ENCODE data around the gene SOHLH2.

The SOHLH2 gene

GRCh38 chr13:36131222-36131930 is 83.0 kb downstream of the SOHLH2 start, which contains the start of gene DCLK1:
DCLK1 (minus strand) TSS chr13:36131382.
- DNase-seq, result no peak
- Histone ChIP-seq H3K79me2 (ENCODE audit: insufficient read depth, low read length) (no peaks in the 10 kb centered on the region), H4K20me1 (ENCODE audit: insufficient read depth, low read length) (no peaks in the 10 kb centered on the region), H3K27ac (ENCODE audit: low read length) (no peak within 1 kb of the TSS), H3K27me3 (ENCODE audit: insufficient read depth, low read length, poor library complexity) (no peaks in the 10 kb centered on the region), H2AFZ (ENCODE audit: low read depth, low read length) (no peak within 1 kb of the TSS), H3K36me3 (ENCODE audit: insufficient read depth, low read length) (no peaks in the 10 kb centered on the region), H3K9me3 (ENCODE audit: insufficient read depth, low read length, severe bottlenecking) (peaks cover 3% of the 10 kb centered on the region), H3K9ac (ENCODE audit: low read depth, low read length) (no peak within 1 kb of the TSS), H3K4me2 (ENCODE audit: insufficient read depth, low read length) (no peak within 1 kb of the TSS), H3K4me3 (ENCODE audit: low read depth in 1 of 2, low read length in 2 of 2) (no peak within 1 kb of the TSS), H3K4me1 (ENCODE audit: insufficient read depth, low read length) (no peaks in the 10 kb centered on the region)
- ATAC-seq (ENCODE audit: insufficient read depth, low read depth), result no peak
- TF ChIP-seq CTCF (IDR thresholded peaks at IDR 0.05; ENCODE audit: borderline replicate concordance, extremely low read depth, low read length, poor library complexity, severe bottlenecking) (no peak), EZH2 (IDR thresholded peaks at IDR 0.05; ENCODE audit: borderline replicate concordance, low read depth, low read length, severe bottlenecking) (no peak)

- H3K79me2 ChIP-seq (ENCODE audit: insufficient read depth, low read length), result no peaks in the 10 kb centered on the region
- H3K4me3 ChIP-seq (ENCODE audit: low read depth in 1 of 2, low read length in 2 of 2), result no peak overlapping the region
- no peaks in the 10 kb centered on the region for H3K36me3 ChIP-seq (ENCODE audit: insufficient read depth, low read length)
- H2AFZ ChIP-seq (ENCODE audit: low read depth, low read length), result no peak overlapping the region
- H3K4me2 ChIP-seq (ENCODE audit: insufficient read depth, low read length), result no peak overlapping the region
- no peaks in the 10 kb centered on the region for H3K4me1 ChIP-seq (ENCODE audit: insufficient read depth, low read length)
- H3K9ac ChIP-seq (ENCODE audit: low read depth, low read length), result no peak overlapping the region
- TF ChIP-seq EZH2 (IDR thresholded peaks at IDR 0.05; ENCODE audit: borderline replicate concordance, low read depth, low read length, severe bottlenecking), result no peak
- no peak for TF ChIP-seq CTCF (IDR thresholded peaks at IDR 0.05; ENCODE audit: borderline replicate concordance, extremely low read depth, low read length, poor library complexity, severe bottlenecking)
- no peaks in the 10 kb centered on the region for H4K20me1 ChIP-seq (ENCODE audit: insufficient read depth, low read length)
- ATAC-seq (ENCODE audit: insufficient read depth, low read depth), result no peak
- peaks cover 4% of the 10 kb centered on the region for H3K9me3 ChIP-seq (ENCODE audit: insufficient read depth, low read length, severe bottlenecking)
- DNase-seq, result no peak
- no peaks in the 10 kb centered on the region for H3K27me3 ChIP-seq (ENCODE audit: insufficient read depth, low read length, poor library complexity)
- H3K27ac ChIP-seq (ENCODE audit: low read length), result no peak overlapping the region
Measured at GRCh38 chr13:36130552-36131221, 83.7 kb downstream of the SOHLH2 start.

- Histone ChIP-seq H3K36me3 (ENCODE audit: insufficient read depth, low read length) (no peaks in the 10 kb centered on the region), H3K27me3 (ENCODE audit: insufficient read depth, low read length, poor library complexity) (no peaks in the 10 kb centered on the region), H3K4me1 (ENCODE audit: insufficient read depth, low read length) (no peaks in the 10 kb centered on the region), H3K4me2 (ENCODE audit: insufficient read depth, low read length) (no peak overlapping the region), H3K27ac (ENCODE audit: low read length) (no peak overlapping the region), H4K20me1 (ENCODE audit: insufficient read depth, low read length) (no peaks in the 10 kb centered on the region), H3K4me3 (ENCODE audit: low read depth in 1 of 2, low read length in 2 of 2) (no peak overlapping the region), H3K79me2 (ENCODE audit: insufficient read depth, low read length) (no peaks in the 10 kb centered on the region), H3K9me3 (ENCODE audit: insufficient read depth, low read length, severe bottlenecking) (peaks cover 6% of the 10 kb centered on the region), H3K9ac (ENCODE audit: low read depth, low read length) (no peak overlapping the region), H2AFZ (ENCODE audit: low read depth, low read length) (no peak overlapping the region)
- no peak for DNase-seq
- no peak for ATAC-seq (ENCODE audit: insufficient read depth, low read depth)
- TF ChIP-seq EZH2 (IDR thresholded peaks at IDR 0.05; ENCODE audit: borderline replicate concordance, low read depth, low read length, severe bottlenecking) (no peak), CTCF (IDR thresholded peaks at IDR 0.05; ENCODE audit: borderline replicate concordance, extremely low read depth, low read length, poor library complexity, severe bottlenecking) (no peak)
Measured at GRCh38 chr13:36130193-36130551, 84.2 kb downstream of the SOHLH2 start.

All from DND-41 (cell line).